Measurements from ENCODE around the gene ELL2.
A peak's percentile ranks its signal among the peaks of the same experiment; 100 is the strongest.

The ELL2 gene

GRCh38 chr5:95879661-95880060, 82.0 kb downstream of the ELL2 start:
- TF ChIP-seq CTCF (IDR thresholded peaks at IDR 0.05; ENCODE audit: control insufficient read depth, extremely low read depth, insufficient read depth) = no peak
- no peak for DNase-seq (ENCODE audit: low read depth)
- no peak overlapping the region for H3K4me3 ChIP-seq (ENCODE audit: low read depth, low read length)

GRCh38 chr5:95878417-95879323, 83.0 kb downstream of the ELL2 start:
- H3K4me3 ChIP-seq (ENCODE audit: low read depth, low read length) = no peak overlapping the region
- peak; percentile 56 for DNase-seq (ENCODE audit: low read depth)
- no peak for TF ChIP-seq CTCF (IDR thresholded peaks at IDR 0.05; ENCODE audit: control insufficient read depth, extremely low read depth, insufficient read depth)

DNA sequence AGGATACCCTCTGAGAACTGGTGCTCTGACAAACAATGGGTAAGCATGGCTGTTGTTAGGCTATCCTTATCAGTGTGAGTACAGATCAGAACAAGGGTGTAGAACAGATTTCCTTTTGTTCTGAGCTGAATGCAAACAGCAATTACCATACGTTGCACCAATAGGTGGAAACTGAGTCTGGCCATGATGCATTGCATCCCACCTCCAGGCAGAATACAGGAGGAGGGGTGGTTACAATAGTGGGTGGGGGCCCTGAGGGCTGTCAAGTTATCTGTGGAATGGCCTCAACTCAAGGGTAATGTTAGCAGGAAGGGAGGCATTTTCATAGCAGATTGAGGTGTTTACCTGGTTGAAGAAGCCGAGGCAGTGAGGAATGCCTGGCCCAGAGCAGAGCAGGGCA, 84.9 kb downstream of the ELL2 start:
- no peak overlapping the region for H3K4me3 ChIP-seq (ENCODE audit: low read depth, low read length)
- TF ChIP-seq CTCF (IDR thresholded peaks at IDR 0.05; ENCODE audit: control insufficient read depth, extremely low read depth, insufficient read depth) = no peak
- no peak for DNase-seq (ENCODE audit: low read depth)

GRCh38 chr5:95874246-95874645, 87.4 kb downstream of the ELL2 start:
- DNase-seq (ENCODE audit: low read depth) = no peak
- TF ChIP-seq CTCF (IDR thresholded peaks at IDR 0.05; ENCODE audit: control insufficient read depth, extremely low read depth, insufficient read depth) = no peak

GRCh38 chr5:95873351-95873750, 88.3 kb downstream of the ELL2 start:
- no peak for DNase-seq (ENCODE audit: low read depth)
- H3K4me3 ChIP-seq (ENCODE audit: low read depth, low read length) = no peak overlapping the region
- no peak for TF ChIP-seq CTCF (IDR thresholded peaks at IDR 0.05; ENCODE audit: control insufficient read depth, extremely low read depth, insufficient read depth)

More at GRCh38 chr5:95874246-95874645, 87.4 kb downstream of the ELL2 start:
- H3K4me3 ChIP-seq (ENCODE audit: low read depth, low read length) = no peak overlapping the region

DNA sequence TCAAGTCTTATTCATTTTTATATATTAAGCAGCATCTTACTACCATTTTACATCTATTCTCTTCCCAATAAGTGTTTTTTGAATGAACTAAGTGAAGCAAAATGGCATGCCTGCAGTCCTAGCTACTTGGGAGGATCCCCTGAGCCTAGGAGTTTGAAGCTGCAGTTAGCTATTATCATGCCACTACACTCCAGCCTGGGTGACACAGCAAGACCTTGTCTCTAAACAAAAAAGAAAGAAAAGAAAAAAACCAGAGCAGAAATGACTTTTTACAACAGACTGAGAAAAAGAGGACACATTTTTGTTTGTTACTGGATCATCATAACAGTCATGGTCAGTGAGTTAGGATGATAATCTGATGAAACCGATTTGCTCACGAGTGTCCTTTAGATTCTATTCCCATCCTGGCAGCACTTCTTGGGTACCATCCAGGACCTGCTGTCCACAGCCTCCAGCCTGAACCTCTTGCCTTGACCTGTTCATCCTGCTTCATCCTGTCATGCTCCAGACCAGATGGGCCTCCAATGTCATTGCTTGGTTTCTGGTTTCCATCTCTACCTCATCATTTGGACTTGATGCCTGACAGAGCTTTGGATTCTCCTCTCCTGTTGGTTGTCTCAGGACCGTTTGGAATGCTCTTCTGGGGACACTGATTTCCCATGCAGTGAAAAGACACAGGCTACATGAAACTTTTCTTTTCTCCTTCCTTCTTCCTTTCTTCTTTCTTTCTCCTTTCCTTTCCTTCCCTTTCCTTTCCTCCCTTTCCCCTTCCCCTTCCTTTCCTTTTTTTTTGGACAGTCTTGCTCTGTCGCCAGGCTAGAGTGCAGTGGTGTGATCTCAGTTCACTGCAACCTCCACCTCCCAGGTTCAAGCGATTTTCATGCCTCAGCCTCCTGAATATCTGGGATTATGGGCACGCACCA, 89.0 kb downstream of the ELL2 start:
- DNase-seq (ENCODE audit: low read depth) = no peak
- no peak overlapping the region for H3K4me3 ChIP-seq (ENCODE audit: low read depth, low read length)
- no peak for TF ChIP-seq CTCF (IDR thresholded peaks at IDR 0.05; ENCODE audit: control insufficient read depth, extremely low read depth, insufficient read depth)

Measured in LNCaP clone FGC (cell line).